Nephron (organoid): ENCODE measurements around the gene WNT4.

Experiments used
- H3K27ac Mint-ChIP-seq, 3 experiments: 2 replicates each; pipeline ENCODE4 v1.8.0; 2020; ENCODE audit warnings: mixed read lengths in 3 of 3, mild to moderate bottlenecking in 2 of 3, moderate library complexity in 1 of 3
- H3K27me3 Mint-ChIP-seq: 2 replicates; pipeline ENCODE4 v1.8.0; 2021; ENCODE audit warnings: low read depth, mild to moderate bottlenecking, moderate library complexity, mixed read lengths
- H3K36me3 Mint-ChIP-seq: 2 replicates; pipeline ENCODE4 v1.8.0; 2020; ENCODE audit warnings: low read depth, mixed read lengths
- H3K4me1 Mint-ChIP-seq: 2 replicates; pipeline ENCODE4 v1.8.0; 2020; ENCODE audit warnings: mixed read lengths
- H3K4me3 Mint-ChIP-seq, 3 experiments: 2 replicates each; pipeline ENCODE4 v1.8.0; 2020; ENCODE audit warnings: mild to moderate bottlenecking in 3 of 3, mixed read lengths in 3 of 3, moderate library complexity in 2 of 3
- H3K9me3 Mint-ChIP-seq: 2 replicates; pipeline ENCODE4 v1.8.0; 2020; ENCODE audit warnings: mixed read lengths
- CTCF ChIP-seq, 3 experiments: fragments of 200-600 bp; sonication (generic); IDR thresholded peaks; one replicate each; pipeline ENCODE4 v1.5.0; 2021; ENCODE audit warnings: antibody characterized with exemption in 3 of 3; ENCODE audit not compliant: unreplicated experiment in 3 of 3

Gene WNT4

GRCh38 chr1:22153660-22154437 lies 11.0 kb upstream of the WNT4 start:
- Mint-ChIP-seq H3K36me3 (no peaks in the 10 kb centered on the region), H3K27ac (peak overlapping the region in 2 of 3 experiments; percentile 0 to 23), H3K27me3 (peaks cover 53% of the 10 kb centered on the region), H3K4me1 (peaks cover 30% of the 10 kb centered on the region), H3K9me3 (no peaks in the 10 kb centered on the region), H3K4me3 (peak overlapping the region in 2 of 3 experiments; percentile 19 to 29)
- no peak for TF ChIP-seq CTCF (IDR thresholded peaks at IDR 0.05; ENCODE audit: unreplicated experiment in 3 of 3)

GRCh38 chr1:22150923-22151322 lies 8.0 kb upstream of the WNT4 start:
- Mint-ChIP-seq H3K9me3 (no peaks in the 10 kb centered on the region), H3K4me1 (peaks cover 30% of the 10 kb centered on the region)
- no peak for TF ChIP-seq CTCF (IDR thresholded peaks at IDR 0.05; ENCODE audit: unreplicated experiment in 3 of 3)

DNA sequence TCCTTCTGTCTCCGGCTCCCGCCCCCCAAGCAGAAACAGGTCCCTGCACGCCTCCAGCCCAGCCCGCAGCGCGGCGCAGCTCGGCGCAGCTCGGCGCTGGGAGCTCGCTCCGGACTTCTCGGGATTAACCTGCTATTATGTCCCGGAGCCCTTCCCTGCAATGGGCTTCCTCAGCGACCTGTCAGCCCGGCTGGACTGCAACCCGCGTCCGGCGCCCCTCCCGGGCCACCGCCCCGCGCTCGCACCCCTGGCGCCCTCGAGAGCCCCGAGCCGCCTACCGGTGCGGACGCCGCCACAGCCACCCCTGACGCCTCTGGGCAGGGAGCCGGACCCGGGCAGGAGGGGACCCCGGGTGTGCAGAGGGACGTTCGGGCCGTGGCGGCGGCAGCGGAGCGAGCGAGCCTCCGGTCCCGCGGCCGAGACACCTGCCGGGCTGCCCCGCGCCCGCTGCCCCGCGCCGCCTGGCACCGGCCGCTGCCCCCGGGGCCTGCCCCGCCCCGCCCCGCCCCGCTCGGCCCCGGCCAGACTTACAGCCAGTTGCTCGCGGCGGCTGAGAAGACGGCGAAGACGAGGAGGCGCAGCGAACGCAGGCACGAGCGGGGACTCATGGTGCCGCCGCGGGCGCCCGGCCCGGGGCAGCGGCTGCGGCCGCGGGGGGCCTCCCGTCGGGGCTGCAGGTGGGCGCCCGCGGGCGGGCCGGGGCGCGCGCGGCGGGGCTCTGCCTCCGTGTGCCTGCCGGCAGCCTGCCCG lies 407 bp downstream of the WNT4 start:
- H3K9me3 Mint-ChIP-seq = no peaks in the 10 kb centered on the region
- TF ChIP-seq CTCF (IDR thresholded peaks at IDR 0.05; ENCODE audit: unreplicated experiment in 3 of 3) = no peak
- no peak overlapping the region for H3K27ac Mint-ChIP-seq
- peaks cover 75% of the 10 kb centered on the region for H3K27me3 Mint-ChIP-seq
- peaks cover 6% of the 10 kb centered on the region for H3K36me3 Mint-ChIP-seq
- H3K4me1 Mint-ChIP-seq = peaks cover 26% of the 10 kb centered on the region
- H3K4me3 Mint-ChIP-seq = peak overlapping the region; percentile 79 to 92 (median 90)

More at GRCh38 chr1:22150923-22151322, 8.0 kb upstream of the WNT4 start:
- peaks cover 69% of the 10 kb centered on the region for H3K27me3 Mint-ChIP-seq
- no peaks in the 10 kb centered on the region for H3K36me3 Mint-ChIP-seq
- H3K27ac Mint-ChIP-seq = no peak overlapping the region
- H3K4me3 Mint-ChIP-seq = no peak overlapping the region

- Mint-ChIP-seq H3K36me3 (peaks cover 6% of the 10 kb centered on the region), H3K4me1 (peaks cover 33% of the 10 kb centered on the region), H3K27ac (peak overlapping the region; percentile 23 to 76 (median 61)), H3K9me3 (no peaks in the 10 kb centered on the region), H3K27me3 (peaks cover 68% of the 10 kb centered on the region), H3K4me3 (peak overlapping the region; percentile 79 to 92 (median 90))
- TF ChIP-seq CTCF (IDR thresholded peaks at IDR 0.05; ENCODE audit: unreplicated experiment in 3 of 3) = no peak
These were observed 1.2 kb downstream of the WNT4 start for GRCh38 chr1:22141554-22142314.

- Mint-ChIP-seq H3K4me3 (peak overlapping the region; percentile 23 to 92 (median 90)), H3K4me1 (peaks cover 34% of the 10 kb centered on the region), H3K9me3 (no peaks in the 10 kb centered on the region), H3K36me3 (peaks cover 6% of the 10 kb centered on the region), H3K27me3 (peaks cover 65% of the 10 kb centered on the region), H3K27ac (peak overlapping the region in 1 of 3 experiments; percentile 67)
- TF ChIP-seq CTCF (IDR thresholded peaks at IDR 0.05; ENCODE audit: unreplicated experiment in 3 of 3) = no peak
These were observed 2.2 kb downstream of the WNT4 start for GRCh38 chr1:22140694-22141093.
